MG63 (cell line): ENCODE data around the gene OR2AE1. TPM values are rescaled to one million over a fixed set of nuclear protein-coding genes. Genes with fewer than 3 reads are reported as not detected.
"Not testable (repeated sequence)": the region's sequence is repeated elsewhere in the genome, so short reads cannot be mapped to it uniquely, and the experiment has no call there.

Experiments
- DNase-seq: peaks from one replicate; pipeline ENCODE4 v3.0.0-alpha.2; 2020
- H3K27me3 ChIP-seq: fragments of 250-450 bp; sonication (Bioruptor Pico); 2 replicates; pipeline ENCODE4 v1.5.1; 2020; ENCODE audit warnings: mild to moderate bottlenecking, moderate library complexity
- H3K36me3 ChIP-seq: fragments of 250-450 bp; sonication (Bioruptor Pico); 2 replicates; pipeline ENCODE4 v1.5.1; 2020; ENCODE audit warnings: mild to moderate bottlenecking, moderate library complexity
- H3K4me3 ChIP-seq: fragments of 250-450 bp; sonication (Bioruptor Pico); 2 replicates; pipeline ENCODE4 v1.5.1; 2020; ENCODE audit warnings: mild to moderate bottlenecking, moderate library complexity
- H3K9me3 ChIP-seq: fragments of 250-450 bp; sonication (Bioruptor Pico); 2 replicates; pipeline ENCODE4 v1.5.1; 2020; ENCODE audit warnings: mild to moderate bottlenecking, moderate library complexity
- total RNA-seq: library from RNA; depleted of rRNA; stranded (reverse); fragments of >200 nt; shearing (Covaris generic); gene quantifications from 2 replicates; pipeline ENCODE4 v1.2.3, GENCODE V29; 2014; ENCODE audit warnings: low replicate concordance; rRNA removed

The OR2AE1 gene, protein sequence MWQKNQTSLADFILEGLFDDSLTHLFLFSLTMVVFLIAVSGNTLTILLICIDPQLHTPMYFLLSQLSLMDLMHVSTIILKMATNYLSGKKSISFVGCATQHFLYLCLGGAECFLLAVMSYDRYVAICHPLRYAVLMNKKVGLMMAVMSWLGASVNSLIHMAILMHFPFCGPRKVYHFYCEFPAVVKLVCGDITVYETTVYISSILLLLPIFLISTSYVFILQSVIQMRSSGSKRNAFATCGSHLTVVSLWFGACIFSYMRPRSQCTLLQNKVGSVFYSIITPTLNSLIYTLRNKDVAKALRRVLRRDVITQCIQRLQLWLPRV
- total RNA-seq: not detected in 2 replicates

DNA sequence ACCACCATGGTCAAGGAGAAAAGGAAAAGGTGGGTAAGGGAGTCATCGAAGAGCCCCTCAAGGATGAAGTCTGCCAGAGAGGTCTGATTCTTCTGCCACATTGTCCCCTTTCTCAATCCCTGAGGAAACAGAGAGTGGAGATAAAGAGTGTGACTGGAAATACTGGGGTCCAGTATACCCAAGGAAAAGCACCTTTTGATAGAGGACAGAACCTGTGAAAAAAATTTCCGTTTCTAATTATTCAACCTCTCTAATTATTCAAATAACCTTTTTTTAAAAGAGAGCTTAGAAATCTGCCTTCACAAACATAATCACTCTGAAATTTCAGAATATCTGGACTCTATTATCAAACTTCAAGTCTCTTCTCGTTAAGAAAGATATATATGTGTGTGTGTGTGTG, at the start of gene OR2AE1:
TSS of gene OR2AE1 (minus strand) at position 101 of the 400 bp plus-strand sequence. CDS start at position 101, 0 bp downstream.
- Histone ChIP-seq H3K27me3 (no peaks in the 10 kb centered on the region), H3K4me3 (no peak within 1 kb of the TSS), H3K36me3 (no peaks in the 10 kb centered on the region), H3K9me3 (no peaks in the 10 kb centered on the region)
- DNase-seq: no peak

DNA sequence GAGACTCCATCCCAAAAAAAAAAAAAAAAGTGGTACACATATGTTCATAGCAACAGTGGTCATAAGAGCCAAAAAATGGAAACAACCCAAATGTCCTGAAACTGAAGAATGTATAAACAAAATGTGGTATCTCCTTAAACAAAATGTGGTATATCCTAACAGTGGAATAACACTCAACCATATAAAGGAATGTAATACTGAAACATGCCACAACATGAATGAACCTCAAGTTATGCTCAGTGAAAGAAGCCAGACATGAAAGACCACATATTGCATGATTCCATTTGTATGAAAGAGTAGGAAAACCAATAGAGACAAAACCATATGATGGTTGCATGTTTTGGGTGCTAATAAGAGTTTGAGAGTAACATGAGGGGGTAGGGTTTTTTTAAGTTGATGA, 49.5 kb upstream of the OR2AE1 start:
- Histone ChIP-seq H3K9me3 (no peaks in the 10 kb centered on the region), H3K36me3 (peaks cover 4% of the 10 kb centered on the region; the same call in 1 of the 2 replicates), H3K4me3 (no peak overlapping the region), H3K27me3 (peaks cover 4% of the 10 kb centered on the region)
- no peak for DNase-seq

DNA sequence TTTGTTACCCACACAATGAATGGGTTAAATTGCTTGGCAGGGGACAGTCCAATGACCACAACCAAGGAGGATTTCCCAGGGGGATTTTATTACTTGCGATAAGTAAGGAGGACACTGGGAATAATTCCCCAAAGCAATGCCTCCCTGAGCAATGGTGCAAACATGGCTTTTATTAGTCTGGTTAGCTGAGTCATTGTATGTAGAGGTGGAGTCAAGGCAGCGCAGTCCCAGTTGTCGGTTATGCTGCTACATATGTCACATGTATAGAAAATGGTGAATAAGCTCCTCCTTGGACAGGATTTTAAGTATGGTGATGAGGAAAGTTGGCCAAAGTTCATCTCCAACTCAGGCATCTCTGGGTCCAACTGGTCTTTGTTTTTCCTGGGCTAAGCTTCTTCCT, 46.4 kb upstream of the OR2AE1 start:
- peaks cover 5% of the 10 kb centered on the region; the same call in 1 of the 2 replicates for H3K9me3 ChIP-seq
- peaks cover 5% of the 10 kb centered on the region; the same call in 1 of the 2 replicates for H3K36me3 ChIP-seq
- peaks cover 4% of the 10 kb centered on the region for H3K27me3 ChIP-seq
- no peak for DNase-seq
- no peak overlapping the region for H3K4me3 ChIP-seq

DNA sequence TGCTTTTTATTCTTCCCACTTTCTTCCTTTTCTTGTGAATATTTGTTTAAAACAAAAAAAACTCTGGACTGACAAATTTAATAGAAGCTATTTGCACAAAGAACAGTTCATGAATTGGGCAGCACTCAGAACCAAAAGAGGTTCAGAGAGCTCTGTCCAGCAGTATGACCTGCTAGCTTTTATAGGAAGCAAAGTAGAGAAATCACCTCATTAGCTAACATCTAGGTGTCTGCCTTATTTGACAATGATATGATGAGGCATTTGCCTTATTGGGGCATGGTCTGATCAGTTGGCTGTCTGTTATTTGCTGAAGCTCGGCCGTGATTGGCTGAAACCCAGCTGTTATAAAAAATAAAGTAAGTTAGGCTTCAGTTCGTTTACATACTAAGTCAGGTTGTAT, 43.3 kb upstream of the OR2AE1 start:
- no peak for DNase-seq
- H3K9me3 ChIP-seq: peaks cover 5% of the 10 kb centered on the region; the same call in 1 of the 2 replicates

DNA sequence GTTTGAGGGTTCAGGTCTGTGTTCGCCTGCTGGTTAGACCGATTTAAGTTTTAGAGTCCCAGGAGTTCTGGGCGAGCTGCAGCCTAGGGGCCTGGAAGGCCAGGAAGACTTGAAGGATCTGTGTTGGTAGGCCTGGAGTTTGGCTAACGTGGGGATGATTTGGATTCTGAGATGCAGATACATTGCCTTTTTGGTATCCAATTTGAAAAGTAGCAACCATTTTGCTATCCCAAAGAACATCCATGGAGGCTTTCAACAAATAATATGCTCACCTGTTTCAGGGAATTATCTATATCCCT, 42.9 kb upstream of the OR2AE1 start:
- Histone ChIP-seq H3K9me3 (peaks cover 5% of the 10 kb centered on the region; the same call in 1 of the 2 replicates), H3K4me3 (peak overlapping the region; percentile 78), H3K36me3 (peaks cover 18% of the 10 kb centered on the region), H3K27me3 (no peaks in the 10 kb centered on the region)
- no peak for DNase-seq

More for the DNA sequence above, 43.3 kb upstream of the OR2AE1 start:
- peaks cover under 1% of the 10 kb centered on the region; the same call in 1 of the 2 replicates for H3K27me3 ChIP-seq
- H3K36me3 ChIP-seq: peaks cover 18% of the 10 kb centered on the region
- peak overlapping the region; percentile 78 for H3K4me3 ChIP-seq

DNA sequence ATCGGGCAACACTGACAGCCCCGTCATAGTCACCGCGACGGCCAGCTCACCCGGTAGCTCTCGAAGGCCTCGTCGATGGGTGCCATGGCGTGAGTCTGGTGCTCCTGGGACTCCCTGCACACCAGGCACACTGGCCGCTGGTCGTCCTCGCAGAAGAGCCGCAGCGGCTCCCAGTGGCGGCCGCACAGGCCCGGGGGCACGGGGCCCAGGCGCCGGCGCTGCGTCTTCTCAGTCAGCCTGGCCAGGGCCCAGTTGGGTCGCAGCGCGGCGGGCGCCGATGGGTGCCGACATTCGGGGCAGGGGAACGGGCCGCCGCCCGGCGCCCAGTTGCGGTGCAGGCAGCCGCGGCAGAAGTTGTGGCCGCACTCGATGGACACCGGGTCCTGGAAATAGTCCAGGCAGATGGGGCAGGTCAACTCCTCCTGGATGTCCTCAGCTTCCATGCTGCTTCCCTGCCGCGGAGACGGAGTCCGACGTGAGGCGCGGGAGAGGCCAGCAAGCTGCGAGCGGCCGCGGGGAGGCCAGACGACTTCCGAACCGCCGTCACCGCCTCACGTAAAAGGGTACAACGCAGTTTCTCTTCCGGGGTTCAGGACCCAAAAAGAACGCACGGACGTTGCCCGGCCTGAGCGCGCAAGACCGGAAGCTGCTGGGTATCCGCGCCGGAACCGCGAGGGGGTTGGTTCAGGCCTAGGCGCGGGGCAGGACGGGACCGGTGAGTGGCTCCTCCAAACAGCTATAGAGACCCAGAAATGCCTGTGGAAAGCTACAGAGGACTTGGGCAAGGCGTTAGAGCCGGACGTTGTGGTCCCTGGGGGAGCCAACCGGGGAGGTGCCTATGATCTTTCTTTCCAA, 42.4 kb upstream of the OR2AE1 start, which contains the start of gene TRIM4:
TSS of gene TRIM4 (minus strand) at position 572 of the 855 bp plus-strand sequence. CDS start at position 443, 129 bp downstream.
- H3K27me3 ChIP-seq: no peaks in the 10 kb centered on the region
- H3K9me3 ChIP-seq: peaks cover 5% of the 10 kb centered on the region; the same call in 1 of the 2 replicates
- H3K4me3 ChIP-seq: peak within 1 kb of the TSS; percentile 78
- DNase-seq: peak; percentile 87
- H3K36me3 ChIP-seq: peaks cover 18% of the 10 kb centered on the region

DNA sequence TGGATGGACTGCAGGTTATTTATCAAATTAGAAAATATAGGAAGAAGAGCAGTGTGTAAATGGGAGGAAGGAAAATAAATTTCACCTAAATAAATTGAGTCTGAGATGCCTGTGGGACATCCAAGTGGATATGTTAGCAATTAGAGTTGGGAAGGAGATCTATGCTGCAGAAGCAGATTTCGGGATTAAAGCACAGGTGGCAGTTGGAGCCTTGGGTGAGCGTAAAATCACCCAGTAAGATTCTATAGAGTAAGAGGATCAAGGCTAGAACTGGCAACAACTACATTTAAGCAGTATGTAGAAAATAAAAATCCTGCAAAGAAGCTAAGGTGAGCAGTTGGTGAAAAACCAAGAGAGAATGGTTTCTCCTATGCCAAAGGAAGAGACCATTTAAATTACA, 34.1 kb upstream of the OR2AE1 start:
- peaks cover 27% of the 10 kb centered on the region for H3K36me3 ChIP-seq
- no peak overlapping the region for H3K4me3 ChIP-seq
- no peak for DNase-seq
- H3K9me3 ChIP-seq: no peaks in the 10 kb centered on the region
- H3K27me3 ChIP-seq: no peaks in the 10 kb centered on the region

DNA sequence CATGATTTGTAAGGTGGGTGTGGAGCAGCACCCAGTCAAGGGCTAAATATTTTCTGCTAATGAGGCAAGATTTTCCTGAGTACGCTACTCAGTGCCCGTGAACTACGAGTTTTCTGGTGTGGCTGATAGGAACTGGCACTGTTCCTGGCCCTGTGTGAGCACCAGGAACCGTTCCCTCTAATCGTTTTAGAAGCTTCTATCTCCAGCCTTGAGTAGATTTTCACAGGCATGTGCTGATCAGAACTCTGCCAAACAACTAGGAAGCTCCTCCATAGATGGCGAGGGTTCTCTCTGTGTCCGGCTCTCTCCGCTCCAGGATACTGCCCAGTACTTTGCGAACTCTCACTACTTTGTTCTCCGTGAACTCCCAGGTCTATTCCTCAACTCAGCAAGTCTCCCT, 24.7 kb upstream of the OR2AE1 start:
- no peak overlapping the region for H3K4me3 ChIP-seq
- peaks cover 26% of the 10 kb centered on the region for H3K36me3 ChIP-seq
- H3K27me3 ChIP-seq: no peaks in the 10 kb centered on the region
- DNase-seq: no peak
- H3K9me3 ChIP-seq: no peaks in the 10 kb centered on the region

DNA sequence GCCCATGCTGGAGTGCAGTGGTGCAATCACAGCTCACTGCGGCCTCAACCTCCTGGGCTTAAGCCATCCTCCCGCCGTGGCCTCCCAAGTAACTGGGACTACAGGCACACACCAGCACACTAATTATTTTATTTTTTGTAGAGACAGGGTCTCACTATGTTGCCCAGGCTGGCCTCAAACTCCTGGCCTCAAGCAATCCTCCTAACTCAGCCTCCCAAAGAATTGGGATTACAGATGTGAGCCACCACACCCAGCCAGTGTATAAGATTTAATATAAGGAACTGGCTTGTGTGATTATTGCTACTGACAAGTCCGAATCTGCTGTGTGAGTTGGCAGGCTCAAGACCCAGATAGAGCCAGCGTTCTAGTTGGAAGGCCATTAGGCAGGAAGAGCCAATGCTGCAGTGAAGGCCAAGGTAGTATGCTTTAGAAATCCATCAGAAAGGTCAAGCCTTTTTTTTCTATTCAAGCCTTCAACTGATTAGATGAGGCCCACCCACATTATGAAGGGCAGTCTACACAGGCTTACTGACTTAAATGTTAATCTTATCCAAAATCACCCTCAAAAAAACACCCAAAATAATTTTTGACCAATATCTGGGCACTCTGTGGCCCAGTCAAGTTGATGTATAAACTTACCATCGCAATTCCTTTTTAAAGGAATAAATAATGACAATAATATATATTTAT, 23.1 kb upstream of the OR2AE1 start:
- Histone ChIP-seq H3K27me3 (no peaks in the 10 kb centered on the region), H3K4me3 (no peak overlapping the region), H3K36me3 (peaks cover 22% of the 10 kb centered on the region), H3K9me3 (no peaks in the 10 kb centered on the region)
- no peak for DNase-seq

DNA sequence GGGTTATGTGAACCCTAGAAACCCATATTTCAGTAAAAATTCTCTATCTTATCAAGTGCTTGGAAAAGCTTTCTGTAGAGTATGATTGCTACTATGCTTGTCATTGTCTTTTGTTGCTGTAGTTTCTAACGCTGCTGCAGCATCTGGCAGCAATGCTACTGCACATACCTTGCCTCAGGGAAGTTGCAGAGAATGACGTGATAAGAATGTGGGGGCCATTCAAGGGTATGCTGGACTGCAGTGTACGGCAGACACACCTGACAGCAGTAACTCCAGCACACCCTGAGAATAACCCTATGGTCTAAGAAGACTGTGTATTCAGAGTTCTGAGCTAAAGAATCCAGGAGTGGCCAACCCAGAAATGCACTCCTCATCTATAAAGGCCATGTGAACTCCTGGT, 22.0 kb upstream of the OR2AE1 start:
- no peaks in the 10 kb centered on the region for H3K9me3 ChIP-seq
- no peak for DNase-seq
- H3K27me3 ChIP-seq: no peaks in the 10 kb centered on the region
- peaks cover 17% of the 10 kb centered on the region for H3K36me3 ChIP-seq
- H3K4me3 ChIP-seq: no peak overlapping the region

DNA sequence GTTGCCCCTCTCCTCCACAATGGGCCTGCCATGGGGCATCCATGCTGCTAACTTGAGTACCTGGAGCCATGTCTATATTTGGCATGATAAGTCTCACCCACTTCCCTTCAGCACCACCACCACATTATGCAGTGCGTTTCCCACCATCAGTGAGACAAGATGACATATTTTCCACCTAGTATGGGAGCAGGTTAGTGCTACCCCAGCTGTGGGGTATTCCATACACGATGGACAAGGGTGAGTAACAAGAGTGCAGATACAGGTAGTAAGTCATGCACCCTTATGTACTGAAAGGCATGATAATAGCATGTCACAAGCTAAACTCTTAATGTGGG, 21.2 kb upstream of the OR2AE1 start:
- Histone ChIP-seq H3K27me3 (no peaks in the 10 kb centered on the region), H3K4me3 (no peak overlapping the region), H3K36me3 (peaks cover 12% of the 10 kb centered on the region), H3K9me3 (no peaks in the 10 kb centered on the region)
- DNase-seq: no peak

DNA sequence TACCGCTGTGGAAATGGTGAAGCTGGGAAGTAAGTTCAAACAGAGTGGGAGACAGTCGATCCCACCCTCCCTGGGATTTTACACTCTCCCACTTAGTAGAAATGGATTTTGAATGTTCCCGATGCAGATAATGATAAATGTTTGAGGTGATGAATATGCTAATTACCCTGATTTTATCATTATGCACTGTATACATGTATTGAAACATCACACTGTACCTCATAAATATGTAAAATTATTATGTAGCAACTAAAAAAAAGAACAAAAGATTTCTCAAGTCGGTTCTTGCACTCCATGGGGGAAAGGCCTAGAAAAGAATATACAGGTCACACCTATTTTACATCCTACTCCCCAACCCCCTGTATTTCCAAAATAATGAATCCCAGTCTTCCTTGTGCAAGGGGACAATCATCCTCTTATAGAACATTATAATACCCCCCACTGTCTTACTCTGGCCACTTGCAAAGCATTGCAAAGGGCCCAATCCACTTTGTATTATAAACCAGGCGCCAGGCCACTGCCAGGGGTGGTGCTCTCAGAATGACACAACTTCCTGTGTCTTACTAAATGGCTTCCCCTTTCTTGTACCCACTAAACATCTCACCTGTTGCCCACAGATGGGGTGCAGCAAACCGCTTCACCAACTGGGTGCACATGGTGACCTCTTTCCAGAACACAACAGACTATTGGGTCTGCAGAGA, 20.6 kb upstream of the OR2AE1 start:
- no peak for DNase-seq
- H3K27me3 ChIP-seq: no peaks in the 10 kb centered on the region
- H3K9me3 ChIP-seq: no peaks in the 10 kb centered on the region
- H3K4me3 ChIP-seq: no peak overlapping the region
- H3K36me3 ChIP-seq: peaks cover 7% of the 10 kb centered on the region

DNA sequence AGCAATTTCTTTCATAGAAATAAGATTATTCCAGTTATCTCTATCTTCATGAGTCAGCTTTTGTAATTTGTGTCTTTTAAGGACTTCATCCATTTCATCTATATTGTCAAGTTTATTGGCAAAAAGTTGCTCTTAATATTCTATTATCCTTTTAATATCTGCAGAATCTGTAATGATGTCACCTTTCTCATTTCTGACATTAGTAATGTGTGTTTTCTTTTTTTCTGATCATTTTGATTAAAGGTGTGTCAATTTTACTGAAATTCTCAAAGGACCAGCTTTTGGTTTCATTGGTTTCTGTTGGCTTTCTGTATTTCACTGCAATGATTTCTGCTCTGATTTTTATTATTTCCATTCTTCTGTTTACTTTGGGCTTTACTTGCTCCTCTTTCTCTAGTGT, 17.9 kb upstream of the OR2AE1 start:
- Histone ChIP-seq H3K36me3 (no peaks in the 10 kb centered on the region; the same call in 1 of the 2 replicates), H3K9me3 (no peaks in the 10 kb centered on the region), H3K4me3 (no peak overlapping the region), H3K27me3 (no peaks in the 10 kb centered on the region)
- DNase-seq: no peak

DNA sequence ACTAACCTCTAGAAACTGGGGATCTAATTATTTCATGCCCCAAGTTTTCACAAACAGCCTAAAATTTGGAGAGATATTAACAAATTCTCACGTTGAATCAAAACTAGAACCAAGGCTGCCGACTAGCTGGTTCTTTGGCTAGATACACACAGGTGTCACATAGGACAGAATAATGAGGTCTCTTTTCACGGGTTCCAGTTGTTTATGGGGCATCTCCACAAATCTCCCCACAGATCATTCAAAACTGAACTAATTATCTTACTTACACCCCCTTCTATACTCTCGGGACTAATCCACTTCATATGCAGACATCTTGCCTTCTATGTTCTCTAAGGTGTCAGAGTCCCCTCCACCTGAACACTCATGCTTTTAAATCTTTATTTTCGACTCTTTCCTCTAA, 16.4 kb upstream of the OR2AE1 start:
- Histone ChIP-seq H3K36me3 (no peaks in the 10 kb centered on the region), H3K4me3 (no peak overlapping the region), H3K9me3 (no peaks in the 10 kb centered on the region), H3K27me3 (no peaks in the 10 kb centered on the region)
- DNase-seq: no peak

DNA sequence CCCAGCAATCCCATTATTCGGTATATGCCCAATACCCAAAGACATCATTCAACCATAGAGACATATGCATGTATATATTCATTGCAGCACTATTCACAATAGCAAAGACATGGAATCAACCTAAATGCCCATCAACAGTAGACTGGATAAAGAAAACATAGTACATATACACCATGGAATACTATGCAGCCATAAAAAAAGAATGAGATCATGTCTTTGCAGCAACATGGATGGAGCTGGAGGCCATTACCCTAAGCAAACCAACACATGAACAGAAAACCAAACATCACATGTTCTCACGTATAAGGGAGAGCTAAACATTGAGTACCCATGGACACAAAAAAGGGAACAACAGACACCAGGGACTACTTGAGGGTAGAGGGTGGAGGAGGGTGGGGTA, 13.5 kb upstream of the OR2AE1 start:
- not testable (repeated sequence) for H3K9me3 ChIP-seq, H3K36me3 ChIP-seq

DNA sequence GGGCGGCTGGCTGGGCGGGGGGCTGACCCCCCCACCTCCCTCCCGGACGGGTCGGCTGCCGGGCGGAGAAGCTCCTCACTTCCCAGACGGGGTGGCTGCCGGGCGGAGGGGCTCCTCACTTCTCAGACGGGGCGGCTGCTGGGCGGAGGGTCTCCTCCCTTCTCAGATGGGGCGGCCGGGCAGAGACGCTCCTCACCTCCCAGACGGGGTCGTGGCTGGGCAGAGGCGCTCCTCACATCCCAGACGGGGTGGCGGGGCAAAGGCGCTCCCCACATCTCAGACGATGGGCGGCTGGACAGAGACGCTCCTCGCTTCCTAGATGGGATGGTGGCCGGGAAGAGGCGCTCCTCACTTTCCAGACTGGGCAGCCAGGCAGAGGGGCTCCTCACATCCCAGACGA, 11.5 kb upstream of the OR2AE1 start:
- not testable (repeated sequence) for DNase-seq, H3K4me3 ChIP-seq, H3K36me3 ChIP-seq, H3K9me3 ChIP-seq, H3K27me3 ChIP-seq

More for the DNA sequence above, 13.5 kb upstream of the OR2AE1 start:
- not testable (repeated sequence) for H3K4me3 ChIP-seq, H3K27me3 ChIP-seq, DNase-seq
